ENCODE measurements around the gene ACOX2. TPM values are rescaled to one million over a fixed set of nuclear protein-coding genes. Genes with fewer than 3 reads are reported as not detected.

Gene ACOX2
- total RNA-seq, 1 donor from 2014 or later, result 7.6 TPM

DNA sequence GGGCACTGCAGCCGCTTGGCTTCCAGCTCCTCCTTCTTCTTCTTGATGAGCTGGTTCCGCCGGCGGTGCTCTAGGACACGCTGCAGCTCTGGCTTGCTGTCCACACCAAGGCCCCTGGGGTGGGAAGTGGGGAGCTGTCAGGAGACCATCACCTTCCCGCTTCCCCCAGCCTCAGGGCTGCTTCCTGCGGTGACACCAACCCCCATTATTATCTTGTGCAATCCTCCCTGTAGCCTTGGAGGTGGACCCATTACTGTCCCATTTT lies 30.2 kb upstream of the ACOX2 start:
- no peak overlapping the region for H3K27ac Mint-ChIP-seq
- H3K4me3 Mint-ChIP-seq, result no peak overlapping the region
- no peak overlapping the region for H3K4me3 ChIP-seq
- peaks cover 4% of the 10 kb centered on the region for H3F3A ChIP-seq (ENCODE audit: low read depth)
- H3K9ac ChIP-seq, result no peak overlapping the region
- H3K4me2 ChIP-seq, result no peak overlapping the region
- H3K27me3 ChIP-seq, result no peaks in the 10 kb centered on the region
- H3K27ac ChIP-seq, result no peak overlapping the region
- peaks cover 13% of the 10 kb centered on the region for H3K9me3 Mint-ChIP-seq
- no peaks in the 10 kb centered on the region for H3K36me3 ChIP-seq
- no peak overlapping the region for H2AFZ ChIP-seq (replicated peaks)
- H3K9me3 ChIP-seq (ENCODE audit: low read depth), result no peaks in the 10 kb centered on the region
- H3K4me1 ChIP-seq, result peaks cover 13% of the 10 kb centered on the region
- no peaks in the 10 kb centered on the region for H4K20me1 ChIP-seq (ENCODE audit: low read depth)
- DNase-seq (ENCODE audit: low spot score), result no peak
- H3K27me3 Mint-ChIP-seq (ENCODE audit: insufficient read depth, low read depth), result peaks cover 31% of the 10 kb centered on the region
- H3K36me3 Mint-ChIP-seq, result no peaks in the 10 kb centered on the region
- TF ChIP-seq EZH2 (IDR thresholded peaks at IDR 0.05) (no peak), EZH2phosphoT487 (IDR thresholded peaks at IDR 0.05) (no peak), CTCF (IDR thresholded peaks at IDR 0.05) (no peak)
- no peaks in the 10 kb centered on the region for H3K79me2 ChIP-seq (ENCODE audit: low read depth)
- peaks cover 35% of the 10 kb centered on the region for H3K4me1 Mint-ChIP-seq

DNA sequence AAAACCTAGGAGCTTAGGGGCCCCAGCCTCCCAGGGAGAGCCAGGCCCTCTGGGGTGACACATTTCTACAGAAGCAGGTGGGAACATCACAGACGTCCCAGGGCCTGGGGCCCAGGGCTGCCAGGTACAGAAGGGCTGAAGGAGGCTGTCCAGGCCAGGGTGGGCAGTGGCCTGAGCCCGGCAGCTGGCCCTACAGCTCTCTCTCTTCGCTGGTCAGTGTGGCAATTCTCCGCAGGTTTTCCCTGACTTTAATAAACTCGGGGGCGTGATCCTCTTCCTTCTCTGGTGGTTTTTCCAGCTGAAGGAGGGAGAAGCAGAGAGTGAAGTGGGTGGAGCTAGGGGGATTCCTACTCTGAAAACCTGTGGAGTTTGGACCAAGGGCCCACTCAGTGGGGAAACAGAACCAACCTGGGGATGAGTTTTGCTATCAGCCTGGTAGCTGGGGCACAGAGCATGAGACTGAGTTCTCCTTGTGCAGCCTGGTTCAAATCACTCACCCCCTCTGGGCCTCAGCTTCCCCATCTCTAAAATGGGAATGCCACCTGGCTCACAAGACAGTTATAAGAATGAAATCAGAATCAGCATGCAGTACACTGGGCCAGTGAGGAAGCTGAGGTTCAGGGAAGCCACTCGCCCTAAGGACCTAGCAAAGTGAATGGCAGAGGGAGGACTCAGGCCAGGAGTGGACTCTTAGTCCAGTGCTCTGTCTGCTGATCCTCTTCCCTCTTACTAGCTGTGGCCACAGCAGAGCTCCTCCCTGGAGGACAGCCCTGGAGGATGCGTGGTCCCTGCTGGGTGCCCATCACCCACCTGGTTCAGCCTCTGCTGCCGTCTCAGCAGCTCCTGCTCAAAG lies 29.6 kb upstream of the ACOX2 start:
- H3K36me3 Mint-ChIP-seq, result no peaks in the 10 kb centered on the region
- Histone ChIP-seq H3K27ac (no peak overlapping the region), H3K79me2 (ENCODE audit: low read depth) (no peaks in the 10 kb centered on the region), H3K4me1 (peaks cover 13% of the 10 kb centered on the region), H3K4me2 (no peak overlapping the region), H4K20me1 (ENCODE audit: low read depth) (no peaks in the 10 kb centered on the region), H3F3A (ENCODE audit: low read depth) (peaks cover 7% of the 10 kb centered on the region), H3K4me3 (no peak overlapping the region), H3K9ac (no peak overlapping the region), H3K27me3 (no peaks in the 10 kb centered on the region), H3K36me3 (no peaks in the 10 kb centered on the region), H2AFZ (replicated peaks) (no peak overlapping the region), H3K9me3 (ENCODE audit: low read depth) (no peaks in the 10 kb centered on the region)
- no peak for TF ChIP-seq CTCF (IDR thresholded peaks at IDR 0.05)
- TF ChIP-seq EZH2phosphoT487 (IDR thresholded peaks at IDR 0.05), result no peak
- no peak for TF ChIP-seq EZH2 (IDR thresholded peaks at IDR 0.05)
- H3K27ac Mint-ChIP-seq, result no peak overlapping the region
- no peak for DNase-seq (ENCODE audit: low spot score)
- peaks cover 32% of the 10 kb centered on the region for H3K4me1 Mint-ChIP-seq
- no peak overlapping the region for H3K4me3 Mint-ChIP-seq
- H3K9me3 Mint-ChIP-seq, result peaks cover 8% of the 10 kb centered on the region
- H3K27me3 Mint-ChIP-seq (ENCODE audit: insufficient read depth, low read depth), result peaks cover 26% of the 10 kb centered on the region

DNA sequence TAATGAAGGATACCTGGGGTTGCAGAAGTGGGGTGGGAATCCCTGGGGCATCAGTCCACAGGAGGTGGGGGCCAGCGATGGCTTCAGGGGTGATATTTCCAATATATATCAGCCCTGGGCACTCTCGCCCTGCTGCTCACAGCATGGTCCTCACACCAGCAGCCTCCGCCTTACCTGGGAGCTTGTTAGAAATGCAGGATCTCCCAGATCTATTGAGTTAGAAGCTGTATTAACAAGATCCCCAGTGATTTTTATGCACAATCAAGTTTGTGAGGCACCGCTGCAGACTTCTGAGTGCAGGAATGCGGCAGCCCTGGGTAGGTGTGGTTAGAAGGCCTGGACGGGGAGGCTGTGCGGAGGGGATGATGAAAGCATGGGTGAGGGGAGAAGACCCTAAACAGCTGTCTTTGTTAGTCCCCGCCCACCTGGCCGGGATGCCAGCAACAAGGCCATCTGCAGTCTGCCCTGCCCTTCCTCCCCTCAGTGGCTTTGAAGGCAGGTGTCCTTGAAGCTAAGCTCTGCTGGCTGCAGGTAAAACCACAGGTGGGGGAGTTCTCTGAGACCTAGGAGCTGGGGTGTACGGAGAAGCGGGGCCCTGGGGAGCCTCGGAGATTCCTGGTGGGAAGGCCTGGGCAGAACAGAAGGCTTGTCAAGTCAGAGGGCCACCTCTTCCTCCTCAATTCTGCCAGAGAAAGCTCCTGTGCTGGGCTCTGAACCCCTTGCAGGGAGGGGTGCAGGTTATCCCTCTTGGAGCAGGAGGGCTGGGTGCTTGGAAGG lies 28.8 kb upstream of the ACOX2 start:
- H3K36me3 ChIP-seq, result no peaks in the 10 kb centered on the region
- no peaks in the 10 kb centered on the region for H3K79me2 ChIP-seq (ENCODE audit: low read depth)
- no peaks in the 10 kb centered on the region for H4K20me1 ChIP-seq (ENCODE audit: low read depth)
- no peak overlapping the region for H2AFZ ChIP-seq (replicated peaks)
- H3K9me3 Mint-ChIP-seq, result peaks cover 2% of the 10 kb centered on the region
- peak; percentile 52 for DNase-seq (ENCODE audit: low spot score)
- no peak overlapping the region for H3K4me3 Mint-ChIP-seq
- H3K27me3 Mint-ChIP-seq (ENCODE audit: insufficient read depth, low read depth), result peaks cover 26% of the 10 kb centered on the region
- no peaks in the 10 kb centered on the region for H3K9me3 ChIP-seq (ENCODE audit: low read depth)
- TF ChIP-seq CTCF (IDR thresholded peaks at IDR 0.05) (no peak), EZH2 (IDR thresholded peaks at IDR 0.05) (no peak), EZH2phosphoT487 (IDR thresholded peaks at IDR 0.05) (no peak)
- peaks cover 17% of the 10 kb centered on the region for H3K4me1 ChIP-seq
- H3K36me3 Mint-ChIP-seq, result no peaks in the 10 kb centered on the region
- H3F3A ChIP-seq (ENCODE audit: low read depth), result peaks cover 15% of the 10 kb centered on the region
- no peak overlapping the region for H3K4me2 ChIP-seq
- H3K9ac ChIP-seq, result no peak overlapping the region
- no peak overlapping the region for H3K27ac ChIP-seq
- no peaks in the 10 kb centered on the region for H3K27me3 ChIP-seq
- no peak overlapping the region for H3K4me3 ChIP-seq
- H3K4me1 Mint-ChIP-seq, result peaks cover 36% of the 10 kb centered on the region
- H3K27ac Mint-ChIP-seq, result peak overlapping the region; percentile 68
